ENCODE measurements around the gene KCNIP1. TPM values are rescaled to one million over a fixed set of nuclear protein-coding genes. Genes with fewer than 3 reads are reported as not detected.

Gene KCNIP1
- total and polyA plus RNA-seq, 2 of the 8 experiments (the other 6 are each of a cell fraction or from before 2014, with no cell fraction given): 0.52 to 0.83 TPM

GRCh38 chr5:170494041-170494440, 9.8 kb upstream of the KCNIP1 start (continued):
- TF ChIP-seq CHD7 (IDR thresholded peaks at IDR 0.05; ENCODE audit: insufficient replicate concordance, low read length) (no peak), BCL11A (IDR thresholded peaks at IDR 0.05; ENCODE audit: low read depth in 2 of 2, low read length in 2 of 2) (no peak), SIX5 (IDR thresholded peaks at IDR 0.05; ENCODE audit: low read depth, low read length) (no peak), KDM4A (IDR thresholded peaks at IDR 0.05; ENCODE audit: low read depth, low read length, severe bottlenecking) (no peak)

Data from H1 (cell line).